Epidermal melanocyte (primary cell): ENCODE results near the gene NOB1.
"Not testable (repeated sequence)": the region's sequence is repeated elsewhere in the genome, so short reads cannot be mapped to it uniquely, and the experiment has no call there.

Source experiments
- DNase-seq: peaks from one replicate; pipeline ENCODE4 v3.0.0; 2011; ENCODE audit warnings: low spot score; ENCODE audit not compliant: insufficient read length

NOB1 gene

GRCh38 chr16:69754469-69755310, at the start of gene NOB1:
TSS of gene NOB1 (minus strand) at chr16:69754926. CDS start at chr16:69754910, 16 bp downstream.
- peak; percentile 79 for DNase-seq

GRCh38 chr16:69804297-69804696, 49.6 kb upstream of the NOB1 start:
- DNase-seq, result no peak

GRCh38 chr16:69799611-69800031, 44.9 kb upstream of the NOB1 start:
- peak; percentile 69 for DNase-seq

GRCh38 chr16:69798466-69798865, 43.7 kb upstream of the NOB1 start:
- DNase-seq, result no peak

GRCh38 chr16:69796285-69797118, 41.8 kb upstream of the NOB1 start:
- no peak for DNase-seq

GRCh38 chr16:69794486-69794885, 39.8 kb upstream of the NOB1 start:
- DNase-seq, result no peak

GRCh38 chr16:69793526-69793925, 38.8 kb upstream of the NOB1 start:
- DNase-seq, result no peak

- not testable (repeated sequence) for DNase-seq
Measured at GRCh38 chr16:69791391-69791847, 36.7 kb upstream of the NOB1 start.

GRCh38 chr16:69787883-69788282, 33.2 kb upstream of the NOB1 start:
- DNase-seq, result no peak

GRCh38 chr16:69784586-69784985, 29.9 kb upstream of the NOB1 start:
- DNase-seq, result no peak

- no peak for DNase-seq
Measured at GRCh38 chr16:69781118-69781517, 26.4 kb upstream of the NOB1 start.

- no peak for DNase-seq
Measured at GRCh38 chr16:69779724-69780123, 25.0 kb upstream of the NOB1 start.

GRCh38 chr16:69775563-69775962, 20.8 kb upstream of the NOB1 start:
- DNase-seq, result no peak

GRCh38 chr16:69773260-69773947, 18.7 kb upstream of the NOB1 start:
- no peak for DNase-seq

GRCh38 chr16:69771651-69771967, 16.9 kb upstream of the NOB1 start:
- DNase-seq, result no peak

GRCh38 chr16:69769404-69769803, 14.7 kb upstream of the NOB1 start:
- DNase-seq, result no peak

- DNase-seq, result no peak
Measured at GRCh38 chr16:69768666-69769065, 13.9 kb upstream of the NOB1 start.

- DNase-seq, result no peak
Measured at GRCh38 chr16:69767459-69768229, 12.9 kb upstream of the NOB1 start.

GRCh38 chr16:69763599-69763942, 8.8 kb upstream of the NOB1 start:
- no peak for DNase-seq

- DNase-seq, result peak; percentile 21
Measured at GRCh38 chr16:69762814-69763598, 8.3 kb upstream of the NOB1 start.
